ENCODE results near the gene TMEM123.

GRCh38 chr11:102495161-102496042 lies 42.8 kb upstream of the TMEM123 start:
- TF ChIP-seq NR2C2 (IDR thresholded peaks at IDR 0.05; ENCODE audit: borderline replicate concordance, control insufficient read depth, insufficient read length, low read depth) (no peak), CTCF (IDR thresholded peaks at IDR 0.05 in 2 of 3, conservative IDR thresholded peaks at IDR 0.05 in 1 of 3; ENCODE audit: control insufficient read depth in 2 of 3, extremely low read depth in 1 of 3, insufficient read depth in 1 of 3, low read depth in 3 of 3, low read length in 3 of 3) (peak; percentile 53 to 78 (median 56); a peak in 5 of 6 replicates), SUZ12 (IDR thresholded peaks at IDR 0.05; ENCODE audit: unreplicated experiment) (no peak), MYC (IDR thresholded peaks at IDR 0.05; ENCODE audit: insufficient read depth, insufficient read length, insufficient replicate concordance, low read length, severe bottlenecking) (no peak), NFYA (IDR thresholded peaks at IDR 0.05; ENCODE audit: borderline replicate concordance, low read depth, low read length) (no peak), TCF12 (IDR thresholded peaks at IDR 0.05; ENCODE audit: low read depth, low read length) (no peak), NR2C1 (IDR thresholded peaks at IDR 0.05) (no peak), ZBED1 (IDR thresholded peaks at IDR 0.05; ENCODE audit: borderline replicate concordance) (no peak; the same call in 1 of the 2 replicates), RFX5 (IDR thresholded peaks at IDR 0.05; ENCODE audit: low read depth, low read length) (no peak)
- TF ChIP-seq, protein P1, sequence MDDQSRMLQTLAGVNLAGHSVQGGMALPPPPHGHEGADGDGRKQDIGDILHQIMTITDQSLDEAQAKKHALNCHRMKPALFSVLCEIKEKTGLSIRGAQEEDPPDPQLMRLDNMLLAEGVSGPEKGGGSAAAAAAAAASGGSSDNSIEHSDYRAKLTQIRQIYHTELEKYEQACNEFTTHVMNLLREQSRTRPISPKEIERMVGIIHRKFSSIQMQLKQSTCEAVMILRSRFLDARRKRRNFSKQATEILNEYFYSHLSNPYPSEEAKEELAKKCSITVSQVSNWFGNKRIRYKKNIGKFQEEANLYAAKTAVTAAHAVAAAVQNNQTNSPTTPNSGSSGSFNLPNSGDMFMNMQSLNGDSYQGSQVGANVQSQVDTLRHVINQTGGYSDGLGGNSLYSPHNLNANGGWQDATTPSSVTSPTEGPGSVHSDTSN (IDR thresholded peaks at IDR 0.05; ENCODE audit: insufficient replicate concordance, low read depth, low read length), result no peak
- TF ChIP-seq, protein P2, sequence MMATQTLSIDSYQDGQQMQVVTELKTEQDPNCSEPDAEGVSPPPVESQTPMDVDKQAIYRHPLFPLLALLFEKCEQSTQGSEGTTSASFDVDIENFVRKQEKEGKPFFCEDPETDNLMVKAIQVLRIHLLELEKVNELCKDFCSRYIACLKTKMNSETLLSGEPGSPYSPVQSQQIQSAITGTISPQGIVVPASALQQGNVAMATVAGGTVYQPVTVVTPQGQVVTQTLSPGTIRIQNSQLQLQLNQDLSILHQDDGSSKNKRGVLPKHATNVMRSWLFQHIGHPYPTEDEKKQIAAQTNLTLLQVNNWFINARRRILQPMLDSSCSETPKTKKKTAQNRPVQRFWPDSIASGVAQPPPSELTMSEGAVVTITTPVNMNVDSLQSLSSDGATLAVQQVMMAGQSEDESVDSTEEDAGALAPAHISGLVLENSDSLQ (IDR thresholded peaks at IDR 0.05), result peak; percentile 55; the same call in 1 of the 2 replicates
- TF ChIP-seq, protein P3, sequence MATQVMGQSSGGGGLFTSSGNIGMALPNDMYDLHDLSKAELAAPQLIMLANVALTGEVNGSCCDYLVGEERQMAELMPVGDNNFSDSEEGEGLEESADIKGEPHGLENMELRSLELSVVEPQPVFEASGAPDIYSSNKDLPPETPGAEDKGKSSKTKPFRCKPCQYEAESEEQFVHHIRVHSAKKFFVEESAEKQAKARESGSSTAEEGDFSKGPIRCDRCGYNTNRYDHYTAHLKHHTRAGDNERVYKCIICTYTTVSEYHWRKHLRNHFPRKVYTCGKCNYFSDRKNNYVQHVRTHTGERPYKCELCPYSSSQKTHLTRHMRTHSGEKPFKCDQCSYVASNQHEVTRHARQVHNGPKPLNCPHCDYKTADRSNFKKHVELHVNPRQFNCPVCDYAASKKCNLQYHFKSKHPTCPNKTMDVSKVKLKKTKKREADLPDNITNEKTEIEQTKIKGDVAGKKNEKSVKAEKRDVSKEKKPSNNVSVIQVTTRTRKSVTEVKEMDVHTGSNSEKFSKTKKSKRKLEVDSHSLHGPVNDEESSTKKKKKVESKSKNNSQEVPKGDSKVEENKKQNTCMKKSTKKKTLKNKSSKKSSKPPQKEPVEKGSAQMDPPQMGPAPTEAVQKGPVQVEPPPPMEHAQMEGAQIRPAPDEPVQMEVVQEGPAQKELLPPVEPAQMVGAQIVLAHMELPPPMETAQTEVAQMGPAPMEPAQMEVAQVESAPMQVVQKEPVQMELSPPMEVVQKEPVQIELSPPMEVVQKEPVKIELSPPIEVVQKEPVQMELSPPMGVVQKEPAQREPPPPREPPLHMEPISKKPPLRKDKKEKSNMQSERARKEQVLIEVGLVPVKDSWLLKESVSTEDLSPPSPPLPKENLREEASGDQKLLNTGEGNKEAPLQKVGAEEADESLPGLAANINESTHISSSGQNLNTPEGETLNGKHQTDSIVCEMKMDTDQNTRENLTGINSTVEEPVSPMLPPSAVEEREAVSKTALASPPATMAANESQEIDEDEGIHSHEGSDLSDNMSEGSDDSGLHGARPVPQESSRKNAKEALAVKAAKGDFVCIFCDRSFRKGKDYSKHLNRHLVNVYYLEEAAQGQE (IDR thresholded peaks at IDR 0.05; ENCODE audit: low read depth, low read length), result no peak

Measured in GM12878 (cell line).